EL (cell line): ENCODE data around the gene PLXDC1.
"Not testable (repeated sequence)": the region's sequence is repeated elsewhere in the genome, so short reads cannot be mapped to it uniquely, and the experiment has no call there.

Experiments
- DNase-seq: peaks from one replicate; pipeline ENCODE4 v3.0.0-alpha.2; 2016

Gene PLXDC1

DNA sequence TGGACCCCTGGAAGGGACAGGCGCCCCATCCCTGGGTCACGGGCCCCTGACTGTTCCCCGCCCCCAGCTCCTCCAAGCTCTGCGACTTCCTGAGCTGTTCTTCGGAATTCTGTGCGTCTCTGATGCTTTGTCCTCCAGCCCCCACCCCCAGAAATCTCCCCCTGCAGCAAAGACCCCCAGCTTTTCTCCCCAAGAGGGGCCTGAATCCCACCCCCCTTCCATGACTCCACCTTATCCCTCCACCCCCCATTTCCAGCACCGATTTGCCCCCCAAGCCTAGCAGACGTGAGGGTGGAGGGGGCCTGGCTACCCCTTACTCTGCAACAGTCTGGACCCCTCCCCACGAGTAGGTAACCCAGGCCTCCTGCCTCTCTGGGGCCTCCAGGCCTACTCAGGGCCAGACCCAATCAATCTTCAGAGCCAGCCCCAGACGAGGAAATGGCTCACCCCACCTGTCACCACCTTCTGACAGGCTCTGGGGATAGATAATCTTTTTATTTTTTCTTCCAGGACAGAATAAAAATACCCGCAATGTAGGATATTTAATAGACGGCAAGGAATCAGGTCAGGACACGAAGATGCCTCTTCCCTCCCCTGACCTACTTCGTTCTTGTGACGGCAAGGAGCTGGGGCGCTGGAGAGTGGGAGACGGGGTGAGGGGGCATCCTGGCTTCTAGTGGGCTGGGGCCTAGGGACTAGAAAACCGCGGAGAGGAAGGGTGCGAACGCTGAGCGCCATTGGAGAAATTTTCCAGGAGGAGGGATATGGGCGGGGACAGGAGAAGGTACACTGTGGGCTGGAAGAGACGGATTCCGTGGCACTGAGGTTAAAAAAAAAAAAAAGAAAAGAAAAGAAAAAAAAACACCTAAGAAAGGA lies 744 bp upstream of the PLXDC1 start:
- DNase-seq, result no peak

DNA sequence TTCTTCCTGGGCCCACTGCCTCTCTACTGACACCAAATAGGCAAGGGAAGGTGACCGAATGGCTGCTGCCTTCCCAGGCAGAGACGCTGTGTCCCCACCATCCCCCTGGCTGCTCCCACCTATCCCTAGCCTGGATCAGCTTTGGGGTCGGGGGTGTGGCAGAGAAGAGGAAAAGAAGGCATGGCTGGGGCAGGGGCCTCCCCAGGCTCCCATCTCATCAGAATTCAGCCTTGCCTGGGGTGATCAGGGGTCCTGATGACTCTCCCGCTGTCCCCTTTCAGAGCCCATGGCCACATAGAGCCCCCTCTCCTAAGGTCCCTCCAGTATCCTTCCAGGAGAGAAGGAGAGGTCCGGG lies 665 bp downstream of the PLXDC1 start:
- DNase-seq, result no peak

DNA sequence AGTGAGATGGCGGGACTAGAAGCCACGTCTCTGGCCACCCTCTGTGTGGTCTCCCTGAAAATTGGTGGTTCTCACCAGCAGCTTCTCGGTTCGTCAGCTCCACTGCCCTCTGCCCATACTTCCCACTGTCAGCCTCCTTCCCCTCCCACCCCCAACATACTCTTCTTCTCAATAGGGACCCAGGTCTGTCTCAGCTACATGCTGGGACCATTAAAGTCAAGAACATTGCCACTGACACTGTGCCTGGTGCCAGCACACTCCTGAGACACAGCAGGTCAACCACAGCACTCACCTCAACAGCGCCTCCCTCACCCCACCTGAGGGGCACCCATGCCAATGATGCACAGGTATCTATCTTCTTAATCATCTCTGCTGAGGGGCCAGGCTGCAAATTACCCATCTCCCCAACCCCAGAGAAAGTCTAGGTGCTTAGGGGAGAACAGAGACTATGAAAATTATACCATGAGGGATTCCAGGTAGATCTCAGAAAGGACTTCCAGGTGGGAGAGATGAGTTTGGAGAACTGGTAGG lies 1.3 kb downstream of the PLXDC1 start:
- DNase-seq, result no peak

DNA sequence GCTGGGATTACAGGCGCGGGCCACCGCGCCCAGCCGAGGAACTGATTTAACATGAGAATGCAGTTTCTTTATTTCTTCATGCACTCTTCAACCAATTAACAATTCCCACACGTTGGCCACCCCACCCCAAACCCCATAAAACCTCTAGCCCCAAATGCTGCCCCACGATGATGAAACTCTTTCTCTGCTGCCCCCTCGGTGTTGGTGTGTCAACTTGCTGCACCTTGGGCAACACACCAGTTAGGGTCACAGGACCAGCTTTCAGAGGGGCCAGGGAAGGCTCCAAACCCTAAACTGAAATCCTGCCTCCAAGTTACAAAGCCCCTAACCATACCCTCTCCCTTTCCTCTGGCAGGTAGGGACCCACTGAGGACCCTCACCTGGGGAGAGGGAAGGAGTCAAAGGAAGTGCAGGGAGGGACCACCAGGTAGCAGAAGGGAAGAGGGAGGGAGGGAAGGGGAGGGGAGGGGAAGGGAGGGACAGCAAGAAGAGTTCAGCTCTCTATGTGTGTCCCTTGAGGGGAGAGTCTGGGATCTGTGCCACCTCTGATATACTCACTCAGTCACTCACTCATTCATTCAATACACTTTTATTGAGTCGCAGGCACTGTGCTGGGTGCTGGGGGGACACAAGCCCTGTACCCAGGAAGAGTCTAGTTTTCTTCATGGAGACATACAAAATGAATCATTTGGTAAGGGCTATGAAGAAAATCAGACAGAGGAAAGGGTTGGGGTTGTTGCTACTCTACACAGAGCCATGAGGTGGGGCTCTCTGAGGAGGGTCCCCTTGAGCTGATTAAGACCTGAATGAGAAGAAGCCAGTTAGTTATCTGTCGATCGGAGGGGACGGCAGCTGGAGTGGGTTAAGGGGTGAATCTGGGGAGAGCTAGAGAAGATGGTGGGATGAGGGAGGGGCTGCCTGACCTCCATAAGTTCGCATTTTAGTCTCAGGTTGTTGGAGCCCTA lies 3.9 kb downstream of the PLXDC1 start:
- DNase-seq, result no peak

DNA sequence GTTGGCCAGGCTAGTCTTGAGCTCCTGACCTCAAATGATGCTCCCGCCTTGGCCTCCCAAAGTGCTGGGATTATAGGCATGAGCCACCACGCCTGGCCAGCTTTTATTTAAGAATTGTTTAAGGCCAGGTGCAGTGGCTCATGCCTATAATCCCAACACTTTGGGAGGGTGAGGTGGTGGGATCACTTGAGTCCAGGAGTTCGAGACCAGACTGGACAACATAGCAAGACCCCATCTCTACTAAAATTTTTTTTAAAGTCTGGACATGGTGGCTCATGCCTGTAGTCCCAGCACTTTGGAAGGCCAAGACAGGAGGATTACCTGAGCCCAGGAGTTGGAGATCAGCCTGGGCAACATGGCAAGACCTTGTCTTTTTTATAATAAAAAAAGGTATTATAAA lies 5.2 kb downstream of the PLXDC1 start:
- no peak for DNase-seq

DNA sequence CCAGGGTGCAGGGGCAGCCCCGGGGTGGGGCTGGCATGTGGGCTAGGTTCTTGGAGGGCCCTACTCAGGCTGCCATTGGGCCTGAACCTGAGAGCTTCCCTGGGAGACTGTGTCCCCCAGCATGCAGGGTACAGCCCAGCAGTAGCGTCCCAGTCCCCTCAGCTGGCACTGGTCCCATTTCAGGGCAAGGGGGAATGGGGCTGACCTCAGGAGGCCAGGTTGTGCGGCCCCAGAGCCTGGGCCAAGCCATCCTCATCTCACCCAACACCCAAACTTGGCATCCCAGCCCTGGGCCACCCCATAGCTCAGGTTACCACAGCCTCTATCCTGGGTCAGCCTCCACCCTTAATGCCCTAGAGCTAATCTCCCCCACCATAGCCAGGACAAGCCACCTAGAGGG lies 6.3 kb downstream of the PLXDC1 start:
- DNase-seq, result no peak

DNA sequence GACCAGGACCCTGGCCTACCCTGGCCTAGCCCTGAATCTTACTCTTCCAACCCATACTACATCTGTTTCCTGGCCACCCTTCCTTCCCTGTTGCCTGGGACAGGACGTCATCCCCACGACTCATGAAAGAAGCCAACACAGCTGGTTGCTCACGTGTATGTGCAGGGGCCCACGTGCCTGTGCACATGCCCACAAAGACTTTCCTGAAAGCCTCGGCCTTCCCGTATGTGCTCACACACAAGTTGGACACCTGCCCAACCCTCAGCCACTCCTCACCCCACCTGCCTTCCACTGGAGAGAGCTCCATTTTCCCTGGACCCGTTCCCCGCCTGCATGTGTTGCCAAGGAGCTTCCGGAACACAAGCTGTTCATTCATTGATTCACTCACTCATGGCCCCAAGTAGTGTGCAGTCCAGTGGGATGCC lies 7.0 kb downstream of the PLXDC1 start:
- peak; percentile 75 for DNase-seq

DNA sequence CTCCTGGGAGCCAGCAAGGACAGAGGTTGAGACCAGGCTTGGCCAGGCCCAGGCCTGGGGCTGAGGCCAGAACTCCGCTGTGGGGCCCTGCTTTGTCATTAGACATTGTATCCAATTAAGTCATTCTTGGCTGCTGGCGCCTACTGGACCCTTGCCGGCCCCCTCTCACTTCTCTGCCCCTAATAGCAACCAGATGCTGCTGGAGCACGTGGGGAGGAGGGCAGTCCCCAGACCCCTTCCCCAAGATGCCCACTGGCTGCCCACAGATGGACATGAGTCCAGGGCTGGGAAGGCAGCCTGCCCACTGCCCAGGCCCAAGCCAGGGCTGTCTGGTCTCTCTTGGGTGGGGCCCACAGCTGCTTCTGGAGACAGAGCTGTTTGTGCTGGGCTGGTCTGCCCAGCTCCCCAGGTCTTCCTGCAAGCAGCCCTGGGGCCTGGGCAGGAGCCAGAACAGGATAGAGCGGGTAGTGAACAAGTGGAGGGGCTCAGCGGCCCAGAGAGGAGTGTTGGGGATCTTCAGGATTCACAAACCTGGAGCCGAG lies 7.8 kb downstream of the PLXDC1 start:
- DNase-seq, result no peak

DNA sequence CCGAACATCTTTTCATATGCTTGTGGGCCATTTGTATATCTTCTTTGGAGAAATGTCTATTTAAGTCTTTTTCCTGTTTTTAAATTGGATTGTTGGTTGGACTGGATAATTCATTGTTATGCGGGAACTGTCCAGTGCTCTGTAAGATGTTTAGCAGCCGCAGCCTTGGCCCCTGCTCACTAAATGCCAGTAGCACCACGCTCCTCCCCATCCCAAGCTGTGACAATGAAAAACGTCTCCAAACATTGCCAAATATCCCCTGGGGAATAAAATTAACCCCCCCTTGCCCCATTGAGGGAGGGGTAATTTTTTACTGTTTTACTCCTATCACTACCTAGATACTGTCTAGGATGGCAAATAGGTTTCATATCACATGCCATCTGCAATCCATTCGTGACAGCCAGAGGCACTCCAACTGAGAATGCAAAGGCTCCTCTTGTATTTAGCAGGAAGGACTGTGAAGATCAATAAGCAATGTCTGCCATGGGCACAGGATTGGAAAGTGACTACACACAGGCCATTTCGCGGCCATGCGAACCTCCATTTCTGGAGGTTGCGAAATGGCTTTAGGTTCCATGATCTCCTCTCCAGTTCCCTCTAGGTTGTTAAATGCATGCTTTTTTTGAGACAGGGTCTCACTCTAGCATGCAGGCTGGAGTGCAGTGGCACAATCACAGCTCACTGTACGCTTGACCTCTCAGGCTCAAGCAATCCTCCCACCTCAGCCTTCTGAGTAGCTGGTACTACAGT lies 9.3 kb downstream of the PLXDC1 start:
- DNase-seq, result no peak

DNA sequence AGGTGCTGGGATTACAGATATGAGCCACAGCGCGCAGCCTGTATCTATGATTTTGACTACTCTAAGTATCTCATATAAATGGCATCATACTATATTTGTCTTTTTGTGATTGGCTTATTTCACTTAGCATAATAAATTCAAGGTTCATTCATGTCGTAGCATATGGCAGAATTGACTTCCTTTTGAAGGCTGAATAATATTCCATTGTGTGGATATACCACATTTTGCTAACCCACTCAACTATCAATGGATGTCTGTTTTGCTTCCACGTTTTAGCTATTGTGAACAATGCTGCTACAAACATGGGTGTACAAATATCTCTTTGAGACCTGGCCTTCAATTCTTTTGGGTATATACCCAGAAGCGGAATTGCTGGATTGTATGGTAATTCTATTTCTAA lies 10.1 kb downstream of the PLXDC1 start:
- no peak for DNase-seq

DNA sequence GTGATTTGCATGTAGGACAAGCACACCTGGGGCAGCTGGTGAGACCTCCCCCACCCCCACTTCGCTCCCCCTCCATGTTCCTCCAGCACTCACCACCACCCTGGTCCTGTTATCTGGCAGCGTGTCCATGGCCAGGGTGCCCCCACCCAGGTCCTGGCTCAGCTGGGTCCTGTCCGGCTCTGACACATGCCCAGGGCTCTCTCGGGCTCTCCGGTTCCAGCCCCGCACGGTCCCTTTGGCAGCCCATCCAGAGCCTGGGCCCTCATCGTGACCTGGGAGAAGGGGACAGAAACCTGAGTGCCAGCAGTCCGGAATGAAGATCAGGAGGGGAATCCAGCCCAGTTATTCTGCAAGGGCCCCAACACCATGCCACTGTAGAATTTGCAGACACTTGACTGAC lies 11.9 kb downstream of the PLXDC1 start:
- DNase-seq, result no peak

DNA sequence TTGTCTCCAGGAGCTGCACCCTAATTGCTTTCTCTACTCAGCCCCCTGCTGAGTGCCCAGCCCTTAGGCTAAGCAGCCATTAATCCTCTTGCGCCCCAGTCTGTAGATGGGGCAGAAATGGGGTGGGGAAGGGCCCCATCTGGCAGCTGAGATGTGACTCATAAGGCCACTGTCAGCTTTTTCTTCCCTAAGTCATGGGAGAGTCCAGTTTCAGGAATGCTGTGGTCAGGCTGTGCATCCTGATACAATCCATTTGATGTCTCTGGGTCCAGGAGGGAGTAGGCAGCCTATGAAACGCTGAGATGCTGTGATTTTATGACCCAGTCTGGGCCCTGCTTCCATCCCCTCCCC lies 12.3 kb downstream of the PLXDC1 start:
- peak; percentile 98 for DNase-seq

DNA sequence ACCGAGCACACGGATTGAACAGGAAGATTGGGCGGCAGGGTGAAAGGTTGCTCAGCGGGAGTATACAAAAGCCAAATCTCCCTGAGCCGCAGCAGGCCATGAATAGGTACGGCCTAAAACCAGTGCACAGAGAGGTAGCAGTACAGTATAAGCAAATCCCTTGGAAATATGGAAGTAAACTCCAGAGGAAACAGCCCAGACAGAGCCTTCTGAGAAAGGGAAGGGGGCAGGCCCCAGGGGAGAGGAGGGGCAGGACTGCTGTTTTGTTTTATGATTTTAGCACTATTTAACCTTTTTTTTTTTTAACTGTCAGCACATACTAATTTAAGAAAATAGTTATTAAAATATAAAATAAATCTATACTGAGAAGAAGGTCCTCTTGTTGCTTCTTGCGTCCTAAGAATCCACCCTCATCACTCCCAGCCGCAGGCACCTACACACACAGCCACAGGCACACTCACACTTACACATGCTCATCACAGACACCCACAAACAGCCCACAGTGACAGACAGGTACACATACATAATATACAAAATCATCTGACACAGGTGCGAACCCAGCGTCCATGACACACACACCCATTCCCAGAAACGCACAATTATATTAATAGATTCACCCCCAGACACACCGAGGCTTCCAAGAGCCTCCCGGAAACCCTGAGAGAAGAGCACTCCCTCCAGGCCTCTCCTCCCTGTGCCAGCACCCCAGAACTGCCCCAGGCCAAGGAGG lies 12.8 kb downstream of the PLXDC1 start:
- no peak for DNase-seq

DNA sequence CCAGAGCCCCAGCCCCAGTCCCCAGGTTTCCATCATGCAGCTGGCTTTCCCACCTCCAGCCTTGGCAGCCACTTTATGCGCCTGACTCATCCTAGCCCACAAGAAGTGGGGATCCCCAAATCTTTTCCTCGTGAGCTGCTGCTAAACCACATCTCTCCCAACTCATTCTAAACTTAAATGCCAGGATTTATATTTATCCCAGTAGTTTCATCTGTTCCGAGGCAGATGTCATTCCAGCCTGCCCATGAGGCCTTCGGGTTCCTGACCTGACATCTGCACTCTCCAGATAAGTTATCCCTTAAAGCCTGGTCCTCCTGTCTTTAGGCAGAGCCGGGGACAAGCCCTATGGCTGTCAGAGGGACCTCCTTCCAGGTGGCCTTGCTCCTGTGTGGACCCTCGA lies 16.6 kb downstream of the PLXDC1 start:
- peak; percentile 34 for DNase-seq

DNA sequence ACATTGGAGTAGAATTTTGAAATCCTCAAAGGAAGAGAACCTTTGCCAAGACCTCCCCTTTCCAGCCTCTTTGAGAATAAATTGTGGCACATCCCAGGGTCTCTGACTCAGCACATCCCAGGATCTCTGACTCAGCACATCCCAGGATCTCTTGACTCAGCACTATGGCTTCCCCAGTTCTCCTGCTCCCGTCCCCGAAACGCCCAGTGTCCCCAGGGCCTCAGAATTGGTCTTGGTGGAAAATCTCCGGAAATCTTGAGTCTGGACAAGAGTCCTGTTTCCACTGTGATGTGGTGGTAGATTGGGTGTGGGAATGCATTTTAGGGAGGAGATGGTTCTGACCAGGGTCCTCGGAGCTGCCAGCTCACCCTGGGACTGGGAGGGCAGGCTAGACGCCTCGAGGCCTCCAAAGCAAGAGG lies 19.2 kb downstream of the PLXDC1 start:
- peak; percentile 83 for DNase-seq

DNA sequence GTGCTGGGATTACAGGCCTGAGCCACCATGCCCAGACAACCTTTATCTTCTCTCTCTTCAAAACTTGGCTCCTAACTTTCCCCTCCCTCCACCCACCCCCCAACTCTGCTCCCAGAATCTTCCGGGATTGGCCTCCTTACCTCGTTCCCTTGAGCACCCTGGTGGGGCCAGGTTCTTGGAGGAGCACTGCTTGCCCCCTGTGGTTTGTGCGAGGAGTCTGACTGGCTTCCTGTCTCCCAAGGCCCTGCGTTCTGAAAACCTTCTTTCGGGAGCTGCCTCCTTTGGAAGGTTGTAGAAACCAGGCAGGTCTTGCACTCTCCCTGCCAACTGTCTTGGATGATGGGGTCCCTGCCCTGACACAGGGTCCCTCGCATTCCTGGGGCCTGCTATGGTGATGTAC lies 19.8 kb downstream of the PLXDC1 start:
- no peak for DNase-seq

DNA sequence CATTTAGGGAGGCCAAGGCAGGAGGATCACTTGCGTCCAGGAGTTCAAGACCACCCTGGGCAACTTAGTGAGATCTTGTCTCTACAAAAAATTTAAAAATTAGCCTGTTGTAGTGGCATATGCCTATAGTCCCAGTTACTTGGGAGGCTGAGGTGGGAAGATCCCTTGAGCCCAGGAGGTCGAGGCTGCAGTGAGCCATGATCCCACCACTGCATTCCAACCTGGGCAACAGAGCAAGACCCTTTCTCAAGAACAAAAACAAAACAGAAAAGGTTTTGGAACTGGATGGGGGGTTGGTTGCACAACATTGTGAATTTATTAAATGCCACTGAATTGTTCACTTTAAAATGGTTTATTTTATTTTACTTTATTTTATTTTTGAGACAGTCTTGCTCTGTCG lies 21.2 kb downstream of the PLXDC1 start:
- no peak for DNase-seq

DNA sequence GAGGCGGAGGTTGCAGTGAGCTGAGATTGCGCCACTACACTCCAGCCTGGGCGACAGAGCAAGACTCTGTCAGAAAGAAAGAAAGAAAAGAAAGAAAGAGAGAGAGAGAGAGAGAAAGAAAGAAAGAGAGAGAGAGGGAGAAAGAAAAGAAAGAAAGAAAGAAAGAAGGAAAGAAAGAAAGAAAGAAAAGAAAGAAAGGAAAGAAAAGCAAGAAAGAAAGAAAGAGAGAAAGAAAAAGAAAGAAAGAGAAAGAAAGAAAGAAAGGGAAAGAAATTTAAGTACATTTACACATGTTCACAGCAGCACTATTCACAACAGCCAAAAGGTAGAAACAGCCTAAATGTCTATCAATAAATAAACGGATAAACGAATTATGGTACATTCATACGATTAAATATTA lies 21.9 kb downstream of the PLXDC1 start:
- DNase-seq, result not testable (repeated sequence)

DNA sequence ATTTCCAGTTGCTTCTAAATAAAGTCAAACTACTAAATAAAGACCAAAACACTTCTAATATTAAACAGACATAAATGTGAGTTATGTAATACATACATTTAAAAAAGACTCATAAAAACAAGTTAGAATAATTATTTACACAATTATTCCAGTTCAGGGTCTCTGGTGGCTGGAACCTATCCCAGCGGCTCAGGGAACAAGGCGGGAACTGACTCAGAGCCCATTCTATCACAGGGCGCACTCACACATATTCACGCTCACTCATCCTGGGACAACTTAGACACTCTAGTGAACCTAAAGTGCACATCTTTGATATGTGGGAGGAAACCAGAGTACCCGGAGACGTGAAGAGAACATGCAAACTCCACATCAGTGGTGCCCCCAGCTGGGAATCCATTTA lies 25.0 kb downstream of the PLXDC1 start:
- DNase-seq, result no peak

DNA sequence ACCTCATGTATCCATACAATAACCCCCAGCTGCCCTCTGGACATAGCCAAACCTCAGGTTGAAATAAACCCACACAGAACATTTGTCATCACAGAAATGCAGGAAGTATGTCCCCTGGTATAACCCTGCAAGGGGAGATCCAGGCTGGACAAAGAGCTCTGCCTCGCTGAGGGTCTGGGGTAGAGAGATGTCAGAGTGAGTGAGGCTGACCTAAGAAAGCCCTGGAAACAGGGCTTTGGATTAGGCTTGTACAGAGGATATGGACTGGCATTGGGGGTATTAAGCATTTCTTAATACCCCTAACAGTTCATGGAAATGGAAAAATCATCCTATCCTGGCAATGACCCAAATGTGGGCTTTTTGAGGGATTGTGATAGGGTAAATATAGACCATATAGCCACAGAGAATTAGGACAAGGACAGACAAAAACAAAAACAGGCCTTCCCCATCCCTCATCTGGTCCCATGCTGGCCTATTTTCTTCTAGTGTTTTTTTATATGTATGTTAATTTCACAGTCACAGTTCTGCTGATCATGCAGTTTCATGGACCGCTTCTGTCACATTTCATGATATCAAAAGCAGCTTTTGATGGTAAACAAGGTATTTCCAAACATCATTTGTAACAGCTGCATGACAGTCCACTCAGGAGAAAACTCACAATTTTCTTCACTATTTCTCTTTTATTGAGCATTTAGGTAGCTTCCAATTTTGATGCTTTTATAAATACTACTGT lies 26.1 kb downstream of the PLXDC1 start:
- no peak for DNase-seq

DNA sequence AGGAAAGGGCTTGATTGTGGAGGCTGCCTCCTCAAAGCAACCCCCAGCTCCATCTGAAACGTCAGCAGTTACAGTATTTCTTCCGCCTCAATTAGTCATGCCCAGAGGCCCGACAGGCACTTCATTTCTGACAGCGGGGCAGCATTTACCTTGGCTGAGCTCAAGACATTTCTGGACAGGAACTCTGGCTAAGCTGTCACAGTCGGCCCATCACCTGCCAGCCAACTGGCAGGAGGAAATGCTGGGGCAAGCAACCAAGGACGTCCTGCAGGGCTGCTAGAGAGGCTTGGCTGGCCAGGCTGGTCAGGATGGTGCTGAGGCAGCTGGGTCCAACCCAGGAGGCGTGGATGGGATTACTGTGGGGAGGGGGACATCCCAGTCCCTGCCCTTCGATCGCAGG lies 27.8 kb downstream of the PLXDC1 start:
- DNase-seq, result no peak
